NCI-H187 treated with DMSO at 0.1 percent for 48 hours (cell line): ENCODE measurements around the gene STARD13.

ENCODE experiments used
- DNase-seq: peaks from one replicate; lab custom pipeline; 2025; lab: John Stamatoyannopoulos, UW

STARD13 gene

GRCh38 chr13:33083054-33083453 is 202.5 kb downstream of the STARD13 start:
- DNase-seq = no peak

- DNase-seq = no peak
These were observed 203.9 kb downstream of the STARD13 start for GRCh38 chr13:33081666-33082065.

- DNase-seq = no peak
These were observed 204.5 kb downstream of the STARD13 start for GRCh38 chr13:33080972-33081590.

GRCh38 chr13:33079960-33080359 is 205.6 kb downstream of the STARD13 start:
- no peak for DNase-seq

GRCh38 chr13:33078263-33078662 is 207.3 kb downstream of the STARD13 start:
- no peak for DNase-seq

GRCh38 chr13:33076001-33076992 is 209.3 kb downstream of the STARD13 start:
- no peak for DNase-seq

- no peak for DNase-seq
These were observed 212.2 kb downstream of the STARD13 start for GRCh38 chr13:33073338-33073737.

GRCh38 chr13:33072759-33073158 is 212.8 kb downstream of the STARD13 start:
- no peak for DNase-seq

- no peak for DNase-seq
These were observed 213.3 kb downstream of the STARD13 start for GRCh38 chr13:33072282-33072681.

- DNase-seq = no peak
These were observed 214.8 kb downstream of the STARD13 start for GRCh38 chr13:33070713-33071112.

- DNase-seq = no peak
These were observed 216.2 kb downstream of the STARD13 start for GRCh38 chr13:33069365-33069764.

- DNase-seq = no peak
These were observed 219.2 kb downstream of the STARD13 start for GRCh38 chr13:33066329-33066728.

- DNase-seq = no peak
These were observed 224.7 kb downstream of the STARD13 start for GRCh38 chr13:33060815-33061214.

- no peak for DNase-seq
These were observed 226.7 kb downstream of the STARD13 start for GRCh38 chr13:33058776-33059327.

- DNase-seq = no peak
These were observed 228.4 kb downstream of the STARD13 start for GRCh38 chr13:33057019-33057780.

GRCh38 chr13:33053397-33054066 is 232.0 kb downstream of the STARD13 start:
- no peak for DNase-seq
